A549 (cell line): ENCODE measurements around the gene ERN1. TPM values are rescaled to one million over a fixed set of nuclear protein-coding genes. Genes with fewer than 3 reads are reported as not detected.

Source experiments
- ATAC-seq, 2 experiments: fragments of 200-7000 bp in 1 of 2; fragments of >200 bp in 1 of 2; cut with Nextera tagmentation in 1 of 2; cut with Tn5 transposase in 1 of 2; 3 replicates each; pipeline versions ENCODE4 v1.8.0 to v1.9.1; 2018 to 2020; ENCODE audit warnings: mild to moderate bottlenecking in 1 of 2, moderate library complexity in 1 of 2
- CTCF ChIA-PET: fragments of 300-600 bp; sonication (Branson Sonifier 250); formaldehyde crosslinking; extraction: SDS; loops from one replicate; lab custom pipeline; 2021; ENCODE audit warnings: antibody characterized with exemption, inconsistent platforms; lab: Yijun Ruan, JAX
- POLR2A ChIA-PET: fragments of 350-600 bp; formaldehyde crosslinking; extraction: SDS; loops from one replicate; lab custom pipeline; 2021; ENCODE audit warnings: antibody characterized with exemption, inconsistent platforms; lab: Yijun Ruan, JAX
- DNase-seq, 2 experiments: peaks; one replicate each; pipeline versions ENCODE4 v3.0.0 to v3.0.0-alpha.2; 2011 to 2016; ENCODE audit warnings: low read depth in 1 of 2, low spot score in 1 of 2
- FAIRE-seq: peaks from 2 replicates; lab custom pipeline; 2011; peaks lifted over from hg19 to GRCh38; lab: Jason Lieb, UNC
- H3K27ac ChIP-seq, 2 experiments: fragments of >200 bp; sonication (Bioruptor Twin); formaldehyde crosslinking; 3 replicates each; pipeline ENCODE4 v1.5.1; 2016 to 2017
- H3K4me1 ChIP-seq: fragments of >200 bp; sonication (Bioruptor Twin); formaldehyde crosslinking; 3 replicates; pipeline ENCODE4 v1.6.1; 2016
- H3K4me2 ChIP-seq: fragments of >200 bp; sonication (Bioruptor Twin); formaldehyde crosslinking; 3 replicates; pipeline ENCODE4 v1.6.1; 2016
- H3K4me3 ChIP-seq: fragments of >200 bp; sonication (Bioruptor Twin); formaldehyde crosslinking; 3 replicates; pipeline ENCODE4 v1.5.1; 2016
- H3K9me3 ChIP-seq: fragments of >200 bp; sonication (Bioruptor Twin); formaldehyde crosslinking; 3 replicates; pipeline ENCODE4 v1.6.1; 2016
- BCL3 ChIP-seq: fragments of >200 bp; sonication (Bioruptor Twin); formaldehyde crosslinking; IDR thresholded peaks from 3 replicates; pipeline ENCODE4 v1.6.1; 2016
- CBX2 ChIP-seq: fragments of 200-600 bp; sonication (generic); IDR thresholded peaks from 2 replicates; pipeline ENCODE4 v1.6.1; 2016; ENCODE audit warnings: low read depth, mild to moderate bottlenecking, borderline replicate concordance
- CBX8 ChIP-seq: fragments of 200-600 bp; sonication (generic); IDR thresholded peaks from 2 replicates; pipeline ENCODE4 v1.6.1; 2016
- CTCF ChIP-seq: fragments of >200 bp; sonication (Bioruptor Twin); formaldehyde crosslinking; IDR thresholded peaks from 3 replicates; pipeline ENCODE4 v1.5.1; 2016
- ESRRA ChIP-seq: fragments of 150-350 bp; IDR thresholded peaks from 2 replicates; pipeline ENCODE4 v1.6.1; 2014; ENCODE audit warnings: mild to moderate bottlenecking, low read length, borderline replicate concordance
- FOSB ChIP-seq: fragments of 250-450 bp; sonication (Bioruptor Pico); IDR thresholded peaks from 2 replicates; pipeline ENCODE4 v1.5.0; 2020; ENCODE audit warnings: mild to moderate bottlenecking, moderate library complexity
- GATA3 ChIP-seq: IDR thresholded peaks from 2 replicates; pipeline ENCODE4 v1.6.1; 2012; ENCODE audit warnings: borderline replicate concordance
- HEYL ChIP-seq: fragments of 250-450 bp; sonication (Bioruptor Pico); IDR thresholded peaks from 2 replicates; pipeline ENCODE4 v1.8.0; 2021; ENCODE audit warnings: mild to moderate bottlenecking, moderate library complexity
- HOXA7 ChIP-seq: fragments of 250-450 bp; sonication (Bioruptor Pico); IDR thresholded peaks from 2 replicates; pipeline ENCODE4 v1.5.0; 2020; ENCODE audit warnings: mild to moderate bottlenecking, moderate library complexity
- HOXB13 ChIP-seq: fragments of 250-450 bp; sonication (Bioruptor Pico); IDR thresholded peaks from 2 replicates; pipeline ENCODE4 v1.5.0; 2020; ENCODE audit warnings: low read depth, mild to moderate bottlenecking, moderate library complexity
- JUNB ChIP-seq: fragments of >200 bp; sonication (Bioruptor Twin); formaldehyde crosslinking; IDR thresholded peaks from 2 replicates; pipeline ENCODE4 v1.6.1; 2016
- KDM1A ChIP-seq: fragments of 200-600 bp; sonication (generic); IDR thresholded peaks from 2 replicates; pipeline ENCODE4 v1.6.1; 2016; ENCODE audit warnings: low read depth, mild to moderate bottlenecking
- MAFK ChIP-seq: fragments of 450-650 bp; IDR thresholded peaks from 2 replicates; pipeline ENCODE4 v1.6.1; 2014; ENCODE audit not compliant: partially characterized antibody
- MYC ChIP-seq: IDR thresholded peaks from 2 replicates; pipeline ENCODE4 v1.6.1; 2012; ENCODE audit warnings: mild to moderate bottlenecking, inconsistent platforms, low read length, improper control_type of control experiment, borderline replicate concordance
- NFE2L2 ChIP-seq: fragments of 150-350 bp; conservative IDR thresholded peaks from 2 replicates; pipeline ENCODE4 v1.6.1; 2014; ENCODE audit warnings: low read length
- NR3C1 ChIP-seq: fragments of >200 bp; sonication (Bioruptor Twin); formaldehyde crosslinking; IDR thresholded peaks from 3 replicates; pipeline ENCODE4 v1.6.1; 2017
- PHF8 ChIP-seq: fragments of 200-600 bp; sonication (generic); IDR thresholded peaks from 2 replicates; pipeline ENCODE4 v1.6.1; 2016; ENCODE audit warnings: low read depth, mild to moderate bottlenecking, antibody characterized with exemption, moderate library complexity, borderline replicate concordance
- POLR2A ChIP-seq: IDR thresholded peaks from 2 replicates; pipeline ENCODE4 v1.6.1; 2012; ENCODE audit warnings: mild to moderate bottlenecking, low read length
- RAD21 ChIP-seq, 2 experiments: fragments of >200 bp in 1 of 2; sonication (Bioruptor Twin) in 1 of 2; formaldehyde crosslinking in 1 of 2; IDR thresholded peaks in 1 of 2; conservative IDR thresholded peaks in 1 of 2; 2 replicates in 1 of 2; 3 replicates in 1 of 2; pipeline ENCODE4 v1.6.1; 2012 to 2018; ENCODE audit warnings: inconsistent platforms in 1 of 2
- RFX5 ChIP-seq: fragments of 450-650 bp; IDR thresholded peaks from 2 replicates; pipeline ENCODE4 v1.7.1; 2014; ENCODE audit warnings: antibody characterized with exemption, mild to moderate bottlenecking, moderate library complexity
- SMC3 ChIP-seq: fragments of >200 bp; sonication (Bioruptor Twin); formaldehyde crosslinking; IDR thresholded peaks from 3 replicates; pipeline ENCODE4 v1.6.1; 2018; ENCODE audit warnings: inconsistent platforms
- SREBF2 ChIP-seq: fragments of 450-650 bp; IDR thresholded peaks from 2 replicates; pipeline ENCODE4 v1.6.1; 2014; ENCODE audit warnings: mild to moderate bottlenecking, moderate library complexity
- ZC3H11A ChIP-seq: fragments of 450-650 bp; IDR thresholded peaks from 2 replicates; pipeline ENCODE4 v1.6.1; 2014; ENCODE audit warnings: antibody characterized with exemption, mild to moderate bottlenecking
- ZNF302 ChIP-seq: fragments of 250-450 bp; sonication (Bioruptor Pico); IDR thresholded peaks from 2 replicates; pipeline ENCODE4 v1.9.0; 2021; ENCODE audit warnings: inconsistent platforms, mild to moderate bottlenecking, moderate library complexity
- ZSCAN20 ChIP-seq: fragments of 250-450 bp; sonication (Bioruptor Pico); IDR thresholded peaks from 2 replicates; pipeline ENCODE4 v1.8.0; 2022; ENCODE audit warnings: mild to moderate bottlenecking, moderate library complexity
- WGBS: methylation state at CpG from one replicate; pipeline ENCODE4 v1.1.6; 2017; ENCODE audit errors: missing lambda C conversion rate; 5-methylcytosine and 5-hydroxymethylcytosine counted together
- polyA plus RNA-seq, 4 experiments: library from polyadenylated mRNA; depleted of rRNA in 3 of 4; stranded (reverse); fragments of >200 nt; fragmentation: RNase III in 1 of 4; extraction: RNeasy Plus Mini Kit Qiagen cat#74134 plus additional on column Dnase treatment in 1 of 4; gene quantifications; 2 replicates in 3 of 4; 3 replicates in 1 of 4; pipeline ENCODE4 v1.2.3, GENCODE V29; 2011 to 2017
- TF ChIP-seq, protein P1 (sequence below): fragments of 200-600 bp; sonication (generic); IDR thresholded peaks from 2 replicates; pipeline ENCODE4 v1.6.1; 2016; ENCODE audit warnings: antibody characterized with exemption, mild to moderate bottlenecking, moderate library complexity
- TF ChIP-seq, protein P2 (sequence below): fragments of 250-450 bp; sonication (Bioruptor Pico); IDR thresholded peaks from 2 replicates; pipeline ENCODE4 v1.5.0; 2021; ENCODE audit warnings: mild to moderate bottlenecking, moderate library complexity, borderline replicate concordance

ERN1 gene
- polyA plus RNA-seq, 2 of the 4 experiments (the other 2 are of a cell fraction) = 4.1 to 19.8 TPM

GRCh38 chr17:64176556-64176955, 46.6 kb upstream of the ERN1 start:
- CTCF ChIA-PET = interaction anchor here (0.6 to 1.7 kb wide), 5 partner anchors 10 to 243 kb away, joined by 3 to 6 read pairs (median 4); no protein-coding TSS in a partner anchor
- no peak for ATAC-seq
- POLR2A ChIA-PET = no interaction called here

DNA sequence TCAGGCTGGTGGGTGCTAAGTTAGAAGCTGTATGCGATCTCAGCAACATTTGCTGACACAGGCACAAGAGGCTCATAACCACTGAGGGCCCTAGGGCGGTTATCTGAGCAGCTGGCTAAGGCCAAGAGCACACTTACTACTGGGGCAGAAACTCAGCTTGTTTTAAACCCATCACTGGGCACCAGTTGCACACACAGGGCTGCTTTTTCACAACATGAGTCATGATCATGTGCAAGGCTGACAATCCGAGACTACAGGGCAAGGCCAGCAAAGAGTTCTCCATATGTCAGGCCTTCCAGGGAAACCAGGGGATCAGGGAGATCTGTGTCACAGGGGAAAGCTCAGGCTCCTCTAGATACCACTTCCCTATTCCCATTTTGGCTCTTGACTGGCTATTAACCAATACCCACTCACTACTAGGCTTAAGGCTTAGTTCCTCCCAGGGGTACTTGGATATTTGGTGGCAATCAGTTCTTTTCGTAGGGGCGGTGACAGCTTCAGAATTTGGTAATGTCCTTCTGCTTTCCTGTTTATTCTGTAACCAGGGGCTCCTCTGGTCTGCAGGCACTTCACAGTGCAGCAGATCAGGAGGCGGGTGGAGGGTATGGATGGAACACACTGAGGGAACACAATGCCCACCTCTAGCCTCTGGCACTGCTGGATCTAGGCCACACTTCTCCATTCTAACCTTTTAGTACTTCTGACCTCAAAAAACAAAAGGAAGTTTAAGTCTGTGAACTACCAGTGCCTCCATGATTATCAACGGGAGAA, 44.9 kb upstream of the ERN1 start:
- 91% methylated on average over 7 of the region's 7 CpGs for WGBS
- ChIA-PET POLR2A (no interaction called here), CTCF (interaction anchor here (0.6 to 1.3 kb wide), 7 partner anchors 10 to 246 kb away, joined by 3 to 5 read pairs (median 3); no protein-coding TSS in a partner anchor)
- ATAC-seq (no peak), FAIRE-seq (no peak), DNase-seq (no peak)
- no peak overlapping the region for H3K27ac ChIP-seq
- no peak overlapping the region for H3K4me3 ChIP-seq
- no peak overlapping the region for H3K4me2 ChIP-seq
- no peaks in the 10 kb centered on the region for H3K4me1 ChIP-seq
- TF ChIP-seq ZSCAN20 (no peak), MAFK (peak; percentile 50)
- H3K9me3 ChIP-seq = no peaks in the 10 kb centered on the region

More at GRCh38 chr17:64176556-64176955, 46.6 kb upstream of the ERN1 start:
- FAIRE-seq = no peak
- no peaks in the 10 kb centered on the region for H3K9me3 ChIP-seq
- H3K27ac ChIP-seq = no peak overlapping the region
- TF ChIP-seq CBX2 (no peak), SMC3 (no peak), ZSCAN20 (no peak), ZNF302 (no peak), POLR2A (no peak), RAD21 (conservative IDR thresholded peaks at IDR 0.05 in 1 of 2, IDR thresholded peaks at IDR 0.05 in 1 of 2) (no peak), NFE2L2 (no peak), MYC (no peak), ESRRA (no peak), CBX8 (no peak), JUNB (no peak), HOXA7 (CRISPR knock-in tag) (no peak), KDM1A (no peak), HOXB13 (CRISPR knock-in tag) (no peak)
- TF ChIP-seq, protein P1, sequence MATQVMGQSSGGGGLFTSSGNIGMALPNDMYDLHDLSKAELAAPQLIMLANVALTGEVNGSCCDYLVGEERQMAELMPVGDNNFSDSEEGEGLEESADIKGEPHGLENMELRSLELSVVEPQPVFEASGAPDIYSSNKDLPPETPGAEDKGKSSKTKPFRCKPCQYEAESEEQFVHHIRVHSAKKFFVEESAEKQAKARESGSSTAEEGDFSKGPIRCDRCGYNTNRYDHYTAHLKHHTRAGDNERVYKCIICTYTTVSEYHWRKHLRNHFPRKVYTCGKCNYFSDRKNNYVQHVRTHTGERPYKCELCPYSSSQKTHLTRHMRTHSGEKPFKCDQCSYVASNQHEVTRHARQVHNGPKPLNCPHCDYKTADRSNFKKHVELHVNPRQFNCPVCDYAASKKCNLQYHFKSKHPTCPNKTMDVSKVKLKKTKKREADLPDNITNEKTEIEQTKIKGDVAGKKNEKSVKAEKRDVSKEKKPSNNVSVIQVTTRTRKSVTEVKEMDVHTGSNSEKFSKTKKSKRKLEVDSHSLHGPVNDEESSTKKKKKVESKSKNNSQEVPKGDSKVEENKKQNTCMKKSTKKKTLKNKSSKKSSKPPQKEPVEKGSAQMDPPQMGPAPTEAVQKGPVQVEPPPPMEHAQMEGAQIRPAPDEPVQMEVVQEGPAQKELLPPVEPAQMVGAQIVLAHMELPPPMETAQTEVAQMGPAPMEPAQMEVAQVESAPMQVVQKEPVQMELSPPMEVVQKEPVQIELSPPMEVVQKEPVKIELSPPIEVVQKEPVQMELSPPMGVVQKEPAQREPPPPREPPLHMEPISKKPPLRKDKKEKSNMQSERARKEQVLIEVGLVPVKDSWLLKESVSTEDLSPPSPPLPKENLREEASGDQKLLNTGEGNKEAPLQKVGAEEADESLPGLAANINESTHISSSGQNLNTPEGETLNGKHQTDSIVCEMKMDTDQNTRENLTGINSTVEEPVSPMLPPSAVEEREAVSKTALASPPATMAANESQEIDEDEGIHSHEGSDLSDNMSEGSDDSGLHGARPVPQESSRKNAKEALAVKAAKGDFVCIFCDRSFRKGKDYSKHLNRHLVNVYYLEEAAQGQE = no peak
- TF ChIP-seq, protein P2, sequence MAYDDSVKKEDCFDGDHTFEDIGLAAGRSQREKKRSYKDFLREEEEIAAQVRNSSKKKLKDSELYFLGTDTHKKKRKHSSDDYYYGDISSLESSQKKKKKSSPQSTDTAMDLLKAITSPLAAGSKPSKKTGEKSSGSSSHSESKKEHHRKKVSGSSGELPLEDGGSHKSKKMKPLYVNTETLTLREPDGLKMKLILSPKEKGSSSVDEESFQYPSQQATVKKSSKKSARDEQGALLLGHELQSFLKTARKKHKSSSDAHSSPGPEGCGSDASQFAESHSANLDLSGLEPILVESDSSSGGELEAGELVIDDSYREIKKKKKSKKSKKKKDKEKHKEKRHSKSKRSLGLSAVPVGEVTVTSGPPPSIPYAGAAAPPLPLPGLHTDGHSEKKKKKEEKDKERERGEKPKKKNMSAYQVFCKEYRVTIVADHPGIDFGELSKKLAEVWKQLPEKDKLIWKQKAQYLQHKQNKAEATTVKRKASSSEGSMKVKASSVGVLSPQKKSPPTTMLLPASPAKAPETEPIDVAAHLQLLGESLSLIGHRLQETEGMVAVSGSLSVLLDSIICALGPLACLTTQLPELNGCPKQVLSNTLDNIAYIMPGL (CRISPR knock-in tag) = no peak
- TF ChIP-seq, all 56 proteins: peak for 0
- no peaks in the 10 kb centered on the region for H3K4me1 ChIP-seq
- no peak overlapping the region for H3K4me3 ChIP-seq
- no peak overlapping the region for H3K4me2 ChIP-seq
- DNase-seq = no peak

DNA sequence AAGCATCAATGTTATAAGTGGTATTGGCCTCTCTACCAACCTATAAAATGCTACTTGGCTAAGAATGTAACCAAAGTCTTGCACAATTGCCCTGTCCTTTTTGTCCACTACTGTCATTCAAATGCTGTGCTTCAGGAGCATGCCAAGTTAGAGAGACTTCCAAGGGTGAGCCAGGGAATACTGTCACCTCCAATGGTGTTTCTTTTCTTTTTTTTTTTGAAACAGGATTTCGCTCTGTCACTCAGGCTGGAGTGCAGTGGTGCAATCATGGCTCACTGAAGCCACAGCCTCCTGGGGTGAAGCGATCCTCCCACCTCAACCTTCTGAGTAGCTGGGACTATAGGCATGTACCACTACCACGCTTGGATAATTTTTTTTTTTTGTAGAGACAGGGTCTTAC, 43.7 kb upstream of the ERN1 start:
- H3K4me3 ChIP-seq = no peak overlapping the region
- 92% methylated on average over 3 of the region's 3 CpGs for WGBS
- FAIRE-seq (no peak), ATAC-seq (no peak), DNase-seq (no peak)
- no peaks in the 10 kb centered on the region for H3K4me1 ChIP-seq
- CTCF ChIA-PET = interaction anchor here (0.6 to 1.2 kb wide), 3 partner anchors 40 to 295 kb away, joined by 3 to 4 read pairs (median 4); no protein-coding TSS in a partner anchor
- no peaks in the 10 kb centered on the region for H3K9me3 ChIP-seq
- no peak overlapping the region for H3K27ac ChIP-seq
- no peak overlapping the region for H3K4me2 ChIP-seq
- POLR2A ChIA-PET = no interaction called here
- TF ChIP-seq SREBF2 = no peak
- no peak for TF ChIP-seq PHF8
- TF ChIP-seq FOSB = no peak
- no peak for TF ChIP-seq ZC3H11A
- TF ChIP-seq HEYL (CRISPR knock-in tag) = no peak
- TF ChIP-seq NR3C1 = no peak
- no peak for TF ChIP-seq CTCF
- TF ChIP-seq BCL3 = no peak
- no peak for TF ChIP-seq GATA3
- TF ChIP-seq CBX2 = no peak
- no peak for TF ChIP-seq RFX5
